C4-2B (cell line): Measurements from ENCODE around the gene YIF1A.
A peak's percentile ranks its signal among the peaks of the same experiment; 100 is the strongest.

Source experiments
- H3K27ac ChIP-seq: fragments of 450-650 bp; 2 replicates; pipeline ENCODE4 v1.5.1; 2017
- CTCF ChIP-seq: fragments of 450-650 bp; conservative IDR thresholded peaks from 2 replicates; pipeline ENCODE4 v1.5.1; 2017; ENCODE audit warnings: mild to moderate bottlenecking
- ZFX ChIP-seq: fragments of 450-650 bp; IDR thresholded peaks from 2 replicates; pipeline ENCODE4 v1.6.1; 2017

YIF1A gene

GRCh38 chr11:66265531-66266377 lies 23.2 kb downstream of the YIF1A start:
- no peak overlapping the region for H3K27ac ChIP-seq
- TF ChIP-seq CTCF: no peak
- TF ChIP-seq ZFX: no peak

- TF ChIP-seq CTCF (peak; percentile 66), ZFX (no peak)
- no peak overlapping the region for H3K27ac ChIP-seq
These were observed 24.0 kb downstream of the YIF1A start for GRCh38 chr11:66264914-66265313.

GRCh38 chr11:66264383-66264782 lies 24.6 kb downstream of the YIF1A start:
- H3K27ac ChIP-seq: no peak overlapping the region
- TF ChIP-seq ZFX: no peak
- no peak for TF ChIP-seq CTCF

GRCh38 chr11:66263785-66264184 lies 25.2 kb downstream of the YIF1A start:
- no peak for TF ChIP-seq ZFX
- TF ChIP-seq CTCF: no peak
- no peak overlapping the region for H3K27ac ChIP-seq

- H3K27ac ChIP-seq: no peak overlapping the region
- no peak for TF ChIP-seq CTCF
- TF ChIP-seq ZFX: no peak
These were observed 25.7 kb downstream of the YIF1A start for GRCh38 chr11:66263231-66263630.

- TF ChIP-seq CTCF (no peak), ZFX (no peak)
These were observed 26.2 kb downstream of the YIF1A start for GRCh38 chr11:66262696-66263095.

GRCh38 chr11:66262191-66262590 lies 26.8 kb downstream of the YIF1A start:
- H3K27ac ChIP-seq: no peak overlapping the region
- TF ChIP-seq ZFX: no peak
- TF ChIP-seq CTCF: no peak

More at GRCh38 chr11:66262696-66263095, 26.2 kb downstream of the YIF1A start:
- H3K27ac ChIP-seq: no peak overlapping the region
